Cardiac muscle cell (in vitro differentiated cells and primary cell): ENCODE data around the gene CNTN5. TPM values are rescaled to one million over a fixed set of nuclear protein-coding genes. Genes with fewer than 3 reads are reported as not detected.

Source experiments
- DNase-seq, 2 donors: peaks; one replicate each; pipeline versions ENCODE4 v3.0.0 to v3.0.0-alpha.2; 2010 to 2017; ENCODE audit warnings: low read depth in 1 of 2, low spot score in 1 of 2
- H3K27ac ChIP-seq: fragments of 200-600 bp; sonication (generic); 2 replicates; pipeline ENCODE4 v1.5.1; 2016
- H3K27me3 ChIP-seq: fragments of 200-600 bp; sonication (generic); 2 replicates; pipeline ENCODE4 v1.6.0; 2016; ENCODE audit warnings: control low read depth
- H3K36me3 ChIP-seq: fragments of 200-600 bp; sonication (generic); 2 replicates; pipeline ENCODE4 v1.5.1; 2016; ENCODE audit warnings: control low read depth
- H3K4me1 ChIP-seq: fragments of 200-600 bp; sonication (generic); 2 replicates; pipeline ENCODE4 v1.8.1; 2017; ENCODE audit warnings: low read depth, mild to moderate bottlenecking, mixed run types
- H3K4me3 ChIP-seq: fragments of 200-600 bp; sonication (generic); 2 replicates; pipeline ENCODE4 v1.5.1; 2016; ENCODE audit warnings: mild to moderate bottlenecking
- H3K9me3 ChIP-seq: fragments of 200-600 bp; sonication (generic); 2 replicates; pipeline ENCODE4 v1.5.1; 2017; ENCODE audit warnings: low read depth, mild to moderate bottlenecking, control low read depth
- polyA plus RNA-seq: library from polyadenylated mRNA; unstranded; fragments of >200 nt; fragmentation: Nextera tagmentation; extraction: Ambion mirVana; gene quantifications from 2 replicates; pipeline ENCODE4 v1.2.1, GENCODE V29; 2016
- total RNA-seq: library from RNA; depleted of rRNA; stranded (reverse); fragments of >200 nt; gene quantifications from 2 replicates; pipeline ENCODE4 v1.2.3, GENCODE V29; 2016
- TF ChIP-seq, protein P1 (sequence below): IDR thresholded peaks from 2 replicates; pipeline ENCODE4 v1.5.1; 2012; ENCODE audit warnings: low read depth, mild to moderate bottlenecking, low read length

The CNTN5 gene
- total and polyA plus RNA-seq, 2 experiments from 2014 or later = 30.0 to 41.3 TPM

DNA sequence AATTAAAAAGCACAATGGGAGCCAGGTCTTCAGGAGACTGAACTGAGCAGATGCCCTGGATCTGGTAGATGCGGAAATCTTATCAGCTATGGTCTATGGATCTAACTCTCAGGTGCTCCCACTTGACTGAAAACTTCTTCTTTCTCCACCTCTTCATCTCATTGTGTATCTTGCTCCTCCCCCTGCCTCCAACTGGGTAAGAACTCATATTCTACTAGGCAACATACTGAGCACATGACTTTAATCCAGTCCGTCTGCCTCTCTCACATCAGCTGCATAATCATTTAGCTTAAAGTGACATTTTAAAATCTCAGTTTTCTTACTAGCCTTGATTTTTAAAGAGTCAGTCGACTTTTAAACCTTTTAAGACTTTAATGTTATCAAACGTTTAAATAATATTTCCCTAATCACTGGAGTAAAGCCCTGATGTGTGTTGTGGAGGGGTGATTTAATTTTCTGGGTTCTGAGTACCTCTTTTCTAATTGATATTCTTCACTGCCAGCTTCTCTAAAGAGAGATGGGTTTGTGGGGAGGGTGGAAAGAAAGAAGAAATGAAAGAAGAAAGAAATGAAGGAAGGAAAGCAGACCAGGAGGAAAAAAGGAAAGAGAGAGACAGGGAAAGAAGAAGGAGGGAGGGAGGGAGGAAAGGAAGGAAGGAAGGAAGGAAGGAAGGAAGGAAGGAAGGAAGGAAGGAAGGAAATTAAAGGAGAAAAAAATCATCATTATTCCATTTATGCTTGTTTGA lies 1073.5 kb downstream of the CNTN5 start:
- no peak overlapping the region for H3K27ac ChIP-seq

GRCh38 chr11:100095809-100096208 lies 1075.1 kb downstream of the CNTN5 start:
- TF ChIP-seq, protein P1, sequence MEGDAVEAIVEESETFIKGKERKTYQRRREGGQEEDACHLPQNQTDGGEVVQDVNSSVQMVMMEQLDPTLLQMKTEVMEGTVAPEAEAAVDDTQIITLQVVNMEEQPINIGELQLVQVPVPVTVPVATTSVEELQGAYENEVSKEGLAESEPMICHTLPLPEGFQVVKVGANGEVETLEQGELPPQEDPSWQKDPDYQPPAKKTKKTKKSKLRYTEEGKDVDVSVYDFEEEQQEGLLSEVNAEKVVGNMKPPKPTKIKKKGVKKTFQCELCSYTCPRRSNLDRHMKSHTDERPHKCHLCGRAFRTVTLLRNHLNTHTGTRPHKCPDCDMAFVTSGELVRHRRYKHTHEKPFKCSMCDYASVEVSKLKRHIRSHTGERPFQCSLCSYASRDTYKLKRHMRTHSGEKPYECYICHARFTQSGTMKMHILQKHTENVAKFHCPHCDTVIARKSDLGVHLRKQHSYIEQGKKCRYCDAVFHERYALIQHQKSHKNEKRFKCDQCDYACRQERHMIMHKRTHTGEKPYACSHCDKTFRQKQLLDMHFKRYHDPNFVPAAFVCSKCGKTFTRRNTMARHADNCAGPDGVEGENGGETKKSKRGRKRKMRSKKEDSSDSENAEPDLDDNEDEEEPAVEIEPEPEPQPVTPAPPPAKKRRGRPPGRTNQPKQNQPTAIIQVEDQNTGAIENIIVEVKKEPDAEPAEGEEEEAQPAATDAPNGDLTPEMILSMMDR = no peak
- Histone ChIP-seq H3K9me3 (no peaks in the 10 kb centered on the region), H3K27ac (peak overlapping the region; percentile 2), H3K27me3 (no peaks in the 10 kb centered on the region), H3K4me3 (no peak overlapping the region), H3K4me1 (peaks cover 5% of the 10 kb centered on the region), H3K36me3 (no peaks in the 10 kb centered on the region)
- no peak for DNase-seq

More for the DNA sequence above, 1073.5 kb downstream of the CNTN5 start:
- no peaks in the 10 kb centered on the region for H3K9me3 ChIP-seq
- H3K4me1 ChIP-seq = peaks cover 5% of the 10 kb centered on the region
- no peaks in the 10 kb centered on the region for H3K36me3 ChIP-seq
- H3K27me3 ChIP-seq = no peaks in the 10 kb centered on the region
- no peak for DNase-seq
- TF ChIP-seq, protein P1 = no peak
- H3K4me3 ChIP-seq = no peak overlapping the region

DNA sequence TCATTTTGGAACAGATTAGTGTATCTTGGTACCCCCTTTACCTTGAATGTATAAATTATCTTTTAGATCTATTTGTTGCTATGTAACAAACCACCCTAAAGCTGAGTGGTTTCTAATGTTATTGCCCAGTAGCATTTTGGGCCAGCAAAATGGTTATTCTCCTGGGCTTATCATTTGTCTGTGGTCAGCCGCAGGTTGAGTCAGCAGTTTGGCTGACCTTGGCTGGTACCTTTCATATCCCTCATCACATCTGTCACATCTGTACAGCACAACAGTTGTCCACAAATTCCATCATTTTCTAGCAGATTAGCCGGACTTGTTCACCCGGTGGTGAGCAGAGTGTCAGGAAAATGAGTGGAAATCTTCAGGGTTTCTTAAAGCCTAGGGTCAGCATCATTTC lies 1077.8 kb downstream of the CNTN5 start:
- H3K9me3 ChIP-seq = no peaks in the 10 kb centered on the region
- TF ChIP-seq, protein P1 = no peak
- no peaks in the 10 kb centered on the region for H3K36me3 ChIP-seq
- H3K4me3 ChIP-seq = no peak overlapping the region
- H3K27me3 ChIP-seq = no peaks in the 10 kb centered on the region
- DNase-seq = peak in 1 of 2 donors; percentile 0
- H3K27ac ChIP-seq = no peak overlapping the region
- H3K4me1 ChIP-seq = peaks cover 5% of the 10 kb centered on the region

DNA sequence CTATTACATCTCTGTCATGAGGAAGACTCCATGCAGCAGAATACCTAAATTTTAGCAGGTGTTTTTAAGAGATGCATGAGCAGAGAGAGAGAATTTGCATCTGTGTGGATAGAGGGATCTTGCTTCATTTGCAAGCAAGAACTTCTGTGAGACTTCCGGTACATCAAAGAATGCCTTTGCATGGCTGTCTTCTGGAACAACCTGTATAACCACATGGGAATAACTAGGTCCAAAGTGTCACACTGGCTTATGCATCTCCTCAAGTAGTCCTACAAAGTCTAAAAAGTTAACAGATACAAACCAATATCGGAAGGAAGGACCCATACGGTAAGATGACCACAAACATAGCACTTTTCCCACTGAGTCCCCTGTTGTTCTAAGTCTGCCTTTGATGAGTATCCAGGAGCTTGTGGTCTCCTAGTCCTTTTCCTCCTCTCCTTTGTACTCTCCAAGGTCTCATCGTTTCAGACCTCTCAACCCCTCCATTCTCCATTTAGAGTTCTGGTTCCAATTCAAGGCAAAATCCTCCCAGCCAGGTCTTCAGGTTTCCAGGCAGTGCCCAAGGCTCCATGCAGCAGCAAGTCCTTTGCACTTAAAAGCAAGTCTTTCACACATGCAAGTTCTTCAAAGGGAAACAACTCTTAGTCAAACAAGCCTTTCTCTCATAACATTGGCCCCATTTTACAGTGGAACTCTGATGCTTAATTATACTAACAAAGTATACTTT lies 1084.7 kb downstream of the CNTN5 start:
- TF ChIP-seq, protein P1 = no peak
- H3K4me3 ChIP-seq = no peak overlapping the region
- H3K27ac ChIP-seq = no peak overlapping the region
- no peaks in the 10 kb centered on the region for H3K36me3 ChIP-seq
- no peaks in the 10 kb centered on the region for H3K4me1 ChIP-seq
- DNase-seq = no peak
- no peaks in the 10 kb centered on the region for H3K9me3 ChIP-seq
- no peaks in the 10 kb centered on the region for H3K27me3 ChIP-seq

DNA sequence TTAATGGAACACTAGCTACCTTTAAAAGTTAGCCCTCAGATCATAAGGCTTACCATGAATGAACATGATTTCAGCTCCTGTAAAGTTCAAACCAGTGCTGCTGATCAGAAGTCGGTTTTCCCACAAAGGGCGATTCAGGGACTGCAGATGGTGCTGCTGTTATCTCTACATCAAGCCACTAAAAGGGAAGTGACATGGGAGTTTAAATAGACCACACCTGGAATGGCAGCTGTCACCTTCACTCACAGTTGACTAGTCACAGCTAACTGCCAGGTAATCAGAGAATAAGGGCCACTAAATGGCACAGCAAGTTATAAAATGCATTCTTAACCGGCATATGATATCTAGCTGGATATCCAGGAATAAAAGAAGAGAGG lies 1085.2 kb downstream of the CNTN5 start:
- H3K27me3 ChIP-seq = no peaks in the 10 kb centered on the region
- TF ChIP-seq, protein P1 = no peak
- DNase-seq = no peak

More for the DNA sequence above, 1085.2 kb downstream of the CNTN5 start:
- no peaks in the 10 kb centered on the region for H3K9me3 ChIP-seq
- no peaks in the 10 kb centered on the region for H3K36me3 ChIP-seq
- H3K27ac ChIP-seq = no peak overlapping the region
- H3K4me1 ChIP-seq = no peaks in the 10 kb centered on the region
- H3K4me3 ChIP-seq = no peak overlapping the region
